GM12878 (cell line): Measurements from ENCODE around the gene ZNF335. TPM values are rescaled to one million over a fixed set of nuclear protein-coding genes. Genes with fewer than 3 reads are reported as not detected.
A peak's percentile ranks its signal among the peaks of the same experiment; 100 is the strongest.
"Not testable (repeated sequence)": the region's sequence is repeated elsewhere in the genome, so short reads cannot be mapped to it uniquely, and the experiment has no call there.

ENCODE experiments used
- ATAC-seq: fragments of 200-7000 bp; cut with Tn5 transposase; 3 replicates; pipeline ENCODE4 v1.9.1; 2020; ENCODE audit warnings: mild to moderate bottlenecking, moderate library complexity
- BruUV-seq: library from RNA; stranded (reverse); fragments of 400-500 nt; replicated peaks from 2 replicates; lab custom pipeline; 2021; lab: Mats Ljungman, UMichigan
- CTCF ChIA-PET: fragments of 300-600 bp; sonication (Branson Sonifier 250); formaldehyde crosslinking; extraction: SDS; loops from one replicate; lab custom pipeline; 2021; ENCODE audit warnings: inconsistent platforms; lab: Yijun Ruan, JAX
- POLR2A ChIA-PET: fragments of 350-600 bp; formaldehyde crosslinking; extraction: SDS; loops from one replicate; lab custom pipeline; 2021; ENCODE audit warnings: inconsistent platforms; lab: Charles Lee
- RAD21 ChIA-PET: fragments of 300-600 bp; sonication (Branson Sonifier 250); formaldehyde crosslinking; loops from one replicate; lab custom pipeline; 2023; ENCODE audit warnings: antibody characterized with exemption; ENCODE audit not compliant: unreplicated experiment; lab: Charles Lee
- SMC1A ChIA-PET: fragments of 300-600 bp; sonication (Branson Sonifier 250); formaldehyde crosslinking; loops from one replicate; lab custom pipeline; 2023; ENCODE audit not compliant: unreplicated experiment, uncharacterized antibody; lab: Charles Lee
- DNase-seq: peaks from one replicate; pipeline ENCODE4 v3.0.0-alpha.2; 2011; ENCODE audit warnings: low read depth, low spot score
- FAIRE-seq: peaks from 3 replicates; lab custom pipeline; 2011; peaks lifted over from hg19 to GRCh38; lab: Jason Lieb, UNC
- H2AFZ ChIP-seq: 2 replicates; pipeline ENCODE4 v1.6.0; 2011; ENCODE audit warnings: low read depth, low read length, control low read depth; ENCODE audit not compliant: control insufficient read depth
- H3K27ac ChIP-seq: 2 replicates; pipeline ENCODE4 v1.5.1; 2011; ENCODE audit warnings: control low read depth; ENCODE audit not compliant: control insufficient read depth, insufficient read depth
- H3K27me3 ChIP-seq, 2 experiments: replicated peaks in 1 of 2; 2 replicates each; pipeline versions ENCODE4 v1.6.0 to v1.6.1; 2011; ENCODE audit warnings: low read length in 1 of 2; ENCODE audit not compliant: control insufficient read depth in 2 of 2, insufficient read depth in 2 of 2
- H3K36me3 ChIP-seq, 2 experiments: 2 replicates each; pipeline ENCODE4 v1.5.1; 2011; ENCODE audit warnings: low read length in 1 of 2; ENCODE audit not compliant: control insufficient read depth in 2 of 2, insufficient read depth in 2 of 2
- H3K4me1 ChIP-seq: 2 replicates; pipeline ENCODE4 v1.6.1; 2011; ENCODE audit warnings: mild to moderate bottlenecking, low read length, moderate library complexity, mixed read lengths; ENCODE audit not compliant: control insufficient read depth, insufficient read depth
- H3K4me2 ChIP-seq: 2 replicates; pipeline ENCODE4 v1.6.0; 2011; ENCODE audit warnings: control low read depth; ENCODE audit not compliant: control insufficient read depth, insufficient read depth
- H3K4me3 ChIP-seq: fragments of 200-600 bp; sonication (generic); 2 replicates; pipeline ENCODE4 v1.5.1; 2016
- H3K79me2 ChIP-seq: 2 replicates; pipeline ENCODE4 v1.6.0; 2011; ENCODE audit warnings: low read length; ENCODE audit not compliant: control insufficient read depth, insufficient read depth
- H3K9ac ChIP-seq: 2 replicates; pipeline ENCODE4 v1.8.0; 2011; ENCODE audit warnings: low read length, control low read depth, mixed read lengths; ENCODE audit not compliant: control insufficient read depth, insufficient read depth
- H3K9me3 ChIP-seq: replicated peaks from 3 replicates; pipeline ENCODE4 v1.5.1; 2011; ENCODE audit warnings: mild to moderate bottlenecking, low read length; ENCODE audit not compliant: control insufficient read depth, insufficient read depth
- H4K20me1 ChIP-seq: 2 replicates; pipeline ENCODE4 v1.6.0; 2011; ENCODE audit not compliant: control insufficient read depth, insufficient read depth
- BHLHE40 ChIP-seq, 2 experiments: fragments of 450-650 bp in 1 of 2; IDR thresholded peaks; 2 replicates each; pipeline ENCODE4 v1.6.1; 2011 to 2017; ENCODE audit warnings: low read depth in 2 of 2, borderline replicate concordance in 1 of 2, improper control_type of control experiment in 1 of 2, low read length in 1 of 2, mild to moderate bottlenecking in 1 of 2
- PAX5 ChIP-seq: IDR thresholded peaks from 2 replicates; pipeline ENCODE4 v1.6.1; 2011; ENCODE audit warnings: low read depth, low read length, borderline replicate concordance
- POLR2AphosphoS5 ChIP-seq: IDR thresholded peaks from 2 replicates; pipeline ENCODE4 v1.6.1; 2011; ENCODE audit warnings: mild to moderate bottlenecking, low read length, inconsistent platforms
- SMC3 ChIP-seq: IDR thresholded peaks from 2 replicates; pipeline ENCODE4 v1.6.1; 2011; ENCODE audit warnings: low read length, improper control_type of control experiment, borderline replicate concordance
- YY1 ChIP-seq: IDR thresholded peaks from 2 replicates; pipeline ENCODE4 v1.6.1; 2011; ENCODE audit warnings: low read depth, mild to moderate bottlenecking, low read length
- WGBS: methylation state at CpG from one replicate; pipeline ENCODE4 v1.1.6; 2016; ENCODE audit warnings: low lambda C conversion rate; ENCODE audit not compliant: insufficient replicate concordance, insufficient coverage; ENCODE audit errors: missing lambda C conversion rate; 5-methylcytosine and 5-hydroxymethylcytosine counted together
- in situ Hi-C: fragments of 300-500 bp; cut with MboI; formaldehyde crosslinking; loops from 9 replicates; pipeline ENCODE4 v1.14.3; 2018; ENCODE audit warnings: mixed read lengths
- intact Hi-C: fragments of 100-400 bp; cut with micrococcal nuclease; formaldehyde crosslinking; loops from one replicate; pipeline ENCODE4 v1.14.2; 2022; ENCODE audit not compliant: unreplicated experiment
- polyA plus RNA-seq, 11 experiments: library from polyadenylated mRNA; depleted of rRNA in 4 of 11; unstranded in 6 of 11; stranded (reverse) in 5 of 11; fragments of >200 nt; fragmentation: Nextera tagmentation in 4 of 11; fragmentation: Illumina TruSeq in 1 of 11; extraction: Ambion mirVana in 4 of 11; extraction: Trizol in 1 of 11; gene quantifications; 1 replicate in 1 of 11; 2 replicates in 10 of 11; pipeline versions ENCODE4 v1.2.1 to v1.2.3, GENCODE V29; 2011 to 2016; ENCODE audit warnings: inconsistent platforms in 2 of 11, missing spikeins in 2 of 11, low read depth in 1 of 11
- total RNA-seq, 4 experiments: library from RNA; depleted of rRNA in 3 of 4; stranded (reverse); fragments of >200 nt in 3 of 4; fragmentation: Illumina TruSeq in 1 of 4; extraction: Trizol in 1 of 4; gene quantifications; 2 replicates each; pipeline versions ENCODE4 v1.2.1 to v1.2.3, GENCODE V29; 2013 to 2021

The ZNF335 gene
- total and polyA plus RNA-seq, 10 of the 15 experiments (the other 5 are each of a cell fraction or from before 2014, with no cell fraction given), result 0.74 to 30.1 (median 14.5) TPM

- no peak for TF ChIP-seq PAX5
- TF ChIP-seq YY1, result 0 out of 2 replicates have a peak, but pooled peaks have one; percentile 11
- peak; percentile 46; the same call in 1 of the 2 replicates for TF ChIP-seq POLR2AphosphoS5
- no peak for TF ChIP-seq BHLHE40 (IDR thresholded peaks at IDR 0.05; ENCODE audit: borderline replicate concordance in 1 of 2, low read depth in 2 of 2, low read length in 1 of 2)
- peak; percentile 33; the same call in 1 of the 2 replicates for TF ChIP-seq SMC3
- TF ChIP-seq, all 136 proteins: peak for 7
Observed at GRCh38 chr20:45933266-45934045, 38.5 kb downstream of the ZNF335 start (continued).

GRCh38 chr20:45931680-45932079 is 40.3 kb downstream of the ZNF335 start:
- H4K20me1 ChIP-seq, H3K27ac ChIP-seq, SMC1A ChIA-PET, BruUV-seq, RAD21 ChIA-PET, DNase-seq, H3K36me3 ChIP-seq, H2AFZ ChIP-seq, H3K9ac ChIP-seq, H3K9me3 ChIP-seq, ATAC-seq, in situ Hi-C loops, H3K27me3 ChIP-seq, H3K4me3 ChIP-seq, H3K4me1 ChIP-seq, intact Hi-C loops, H3K4me2 ChIP-seq, FAIRE-seq: not testable (repeated sequence)
- POLR2A ChIA-PET, result interaction anchor here (0.7 kb wide), 1 partner anchor 39 kb away, joined by 8 read pairs; no protein-coding TSS in a partner anchor
- WGBS, result 94% methylated on average over 14 of the region's 17 CpGs
- H3K79me2 ChIP-seq, result peaks cover 23% of the 10 kb centered on the region
- CTCF ChIA-PET, result interaction anchor here (1.2 to 2.2 kb wide), 3 partner anchors 32 to 55 kb away, joined by 4 to 5 read pairs (median 5); no protein-coding TSS in a partner anchor
